HEK293 (cell line): ENCODE data around the gene SELENOF.

Experiments used
- CTCF ChIA-PET: fragments of 350-600 bp; formaldehyde crosslinking; extraction: SDS; loops from one replicate; lab custom pipeline; 2021; ENCODE audit warnings: antibody characterized with exemption; lab: Yijun Ruan, JAX
- POLR2A ChIA-PET: fragments of 300-600 bp; formaldehyde crosslinking; extraction: SDS; loops from one replicate; lab custom pipeline; 2020; ENCODE audit warnings: antibody characterized with exemption, inconsistent platforms; lab: Yijun Ruan, JAX
- H3K27ac ChIP-seq: fragments of 200-500 bp; sonication (Bioruptor generic); 2 replicates; pipeline ENCODE4 v1.5.1; 2014; ENCODE audit warnings: low read depth, low read length, control low read depth, inconsistent platforms; ENCODE audit errors: extremely low read depth
- H3K36me3 ChIP-seq, 2 experiments: fragments of 200-500 bp in 1 of 2; sonication (Bioruptor generic) in 1 of 2; 1 replicate in 1 of 2; 2 replicates in 1 of 2; pipeline ENCODE4 v1.5.1; 2014 to 2017; ENCODE audit warnings: inconsistent platforms in 2 of 2, low read length in 2 of 2; ENCODE audit not compliant: control insufficient read depth in 2 of 2, insufficient read depth in 1 of 2
- H3K4me1 ChIP-seq: fragments of 200-500 bp; sonication (Bioruptor generic); 2 replicates; pipeline ENCODE4 v1.5.1; 2014; ENCODE audit warnings: mild to moderate bottlenecking, low read length, inconsistent platforms; ENCODE audit not compliant: control insufficient read depth, insufficient read depth
- H3K4me3 ChIP-seq: 2 replicates; pipeline ENCODE4 v1.5.1; 2011; ENCODE audit warnings: low read depth, mild to moderate bottlenecking, control low read depth, low read length, moderate library complexity
- H3K9me3 ChIP-seq: fragments of 200-500 bp; sonication (Bioruptor generic); 2 replicates; pipeline ENCODE4 v1.5.1; 2014; ENCODE audit warnings: low read depth, low read length, inconsistent platforms; ENCODE audit not compliant: control insufficient read depth, insufficient read depth
- HOXA7 ChIP-seq: sonication (generic); formaldehyde crosslinking; IDR thresholded peaks from 2 replicates; pipeline ENCODE4 v1.8.1; 2022; ENCODE audit warnings: missing genetic modification reagents, borderline replicate concordance
- KLF7 ChIP-seq: fragments of 450-650 bp; formaldehyde crosslinking; IDR thresholded peaks from 2 replicates; pipeline ENCODE4 v1.5.1; 2016; ENCODE audit warnings: missing biosample characterization, missing genetic modification characterization, borderline replicate concordance
- RBAK ChIP-seq: fragments of 450-650 bp; formaldehyde crosslinking; IDR thresholded peaks from 2 replicates; pipeline ENCODE4 v1.5.1; 2016; ENCODE audit warnings: missing biosample characterization, missing genetic modification characterization
- SP3 ChIP-seq: fragments of 450-650 bp; formaldehyde crosslinking; IDR thresholded peaks from 2 replicates; pipeline ENCODE4 v1.5.1; 2016; ENCODE audit warnings: missing biosample characterization, missing genetic modification characterization
- SP7 ChIP-seq: fragments of 450-650 bp; formaldehyde crosslinking; IDR thresholded peaks from 2 replicates; pipeline ENCODE4 v1.5.1; 2016; ENCODE audit warnings: missing biosample characterization, missing genetic modification characterization
- YY2 ChIP-seq: fragments of 450-650 bp; formaldehyde crosslinking; IDR thresholded peaks from 2 replicates; pipeline ENCODE4 v1.5.1; 2016; ENCODE audit warnings: missing biosample characterization, missing genetic modification characterization
- ZBTB21 ChIP-seq: fragments of 450-650 bp; formaldehyde crosslinking; IDR thresholded peaks from 2 replicates; pipeline ENCODE4 v1.5.1; 2017; ENCODE audit warnings: missing biosample characterization, missing genetic modification characterization
- ZFP69B ChIP-seq: fragments of 450-650 bp; formaldehyde crosslinking; IDR thresholded peaks from 2 replicates; pipeline ENCODE4 v1.5.1; 2016; ENCODE audit warnings: missing biosample characterization, missing genetic modification characterization
- ZNF132 ChIP-seq: fragments of 450-650 bp; formaldehyde crosslinking; IDR thresholded peaks from 2 replicates; pipeline ENCODE4 v1.5.1; 2017; ENCODE audit warnings: missing biosample characterization, missing genetic modification characterization, borderline replicate concordance
- ZNF133 ChIP-seq: fragments of 450-650 bp; formaldehyde crosslinking; IDR thresholded peaks from 2 replicates; pipeline ENCODE4 v1.5.1; 2016; ENCODE audit warnings: missing biosample characterization, missing genetic modification characterization
- ZNF155 ChIP-seq: fragments of 450-650 bp; formaldehyde crosslinking; IDR thresholded peaks from 2 replicates; pipeline ENCODE4 v1.5.1; 2016; ENCODE audit warnings: missing biosample characterization, missing genetic modification characterization
- ZNF202 ChIP-seq: fragments of 450-650 bp; formaldehyde crosslinking; IDR thresholded peaks from 2 replicates; pipeline ENCODE4 v1.5.1; 2016; ENCODE audit warnings: missing biosample characterization, missing genetic modification characterization, borderline replicate concordance
- ZNF280D ChIP-seq: fragments of 450-650 bp; formaldehyde crosslinking; IDR thresholded peaks from 2 replicates; pipeline ENCODE4 v1.5.1; 2016; ENCODE audit warnings: missing biosample characterization, missing genetic modification characterization
- ZNF292 ChIP-seq: fragments of 450-650 bp; formaldehyde crosslinking; IDR thresholded peaks from 2 replicates; pipeline ENCODE4 v1.5.1; 2016; ENCODE audit warnings: low read depth, missing biosample characterization, missing genetic modification characterization, borderline replicate concordance
- ZNF423 ChIP-seq: fragments of 450-650 bp; formaldehyde crosslinking; IDR thresholded peaks from 2 replicates; pipeline ENCODE4 v1.5.1; 2016; ENCODE audit warnings: missing biosample characterization, missing genetic modification characterization
- ZNF501 ChIP-seq: fragments of 450-650 bp; formaldehyde crosslinking; IDR thresholded peaks from 2 replicates; pipeline ENCODE4 v1.5.1; 2016; ENCODE audit warnings: missing biosample characterization, missing genetic modification characterization
- ZNF530 ChIP-seq: fragments of 450-650 bp; formaldehyde crosslinking; IDR thresholded peaks from 2 replicates; pipeline ENCODE4 v1.5.1; 2016; ENCODE audit warnings: low read depth, missing biosample characterization, missing genetic modification characterization
- ZNF629 ChIP-seq: fragments of 450-650 bp; formaldehyde crosslinking; IDR thresholded peaks from 2 replicates; pipeline ENCODE4 v1.5.1; 2017; ENCODE audit warnings: missing biosample characterization, missing genetic modification characterization
- ZNF785 ChIP-seq: fragments of 450-650 bp; formaldehyde crosslinking; IDR thresholded peaks from 2 replicates; pipeline ENCODE4 v1.5.1; 2016; ENCODE audit warnings: missing biosample characterization, missing genetic modification characterization
- TF ChIP-seq, protein P1 (sequence below): fragments of 450-650 bp; formaldehyde crosslinking; IDR thresholded peaks from 2 replicates; pipeline ENCODE4 v1.5.1; 2017; ENCODE audit warnings: missing biosample characterization, missing genetic modification characterization
- TF ChIP-seq, protein P2 (sequence below): fragments of 450-650 bp; formaldehyde crosslinking; IDR thresholded peaks from 2 replicates; pipeline ENCODE4 v1.5.1; 2016; ENCODE audit warnings: missing biosample characterization, missing genetic modification characterization, borderline replicate concordance
- TF ChIP-seq, protein P3 (sequence below): fragments of 450-650 bp; formaldehyde crosslinking; conservative IDR thresholded peaks from 2 replicates; pipeline ENCODE4 v1.5.1; 2016; ENCODE audit warnings: low read depth, missing biosample characterization, missing genetic modification characterization

The SELENOF gene

DNA sequence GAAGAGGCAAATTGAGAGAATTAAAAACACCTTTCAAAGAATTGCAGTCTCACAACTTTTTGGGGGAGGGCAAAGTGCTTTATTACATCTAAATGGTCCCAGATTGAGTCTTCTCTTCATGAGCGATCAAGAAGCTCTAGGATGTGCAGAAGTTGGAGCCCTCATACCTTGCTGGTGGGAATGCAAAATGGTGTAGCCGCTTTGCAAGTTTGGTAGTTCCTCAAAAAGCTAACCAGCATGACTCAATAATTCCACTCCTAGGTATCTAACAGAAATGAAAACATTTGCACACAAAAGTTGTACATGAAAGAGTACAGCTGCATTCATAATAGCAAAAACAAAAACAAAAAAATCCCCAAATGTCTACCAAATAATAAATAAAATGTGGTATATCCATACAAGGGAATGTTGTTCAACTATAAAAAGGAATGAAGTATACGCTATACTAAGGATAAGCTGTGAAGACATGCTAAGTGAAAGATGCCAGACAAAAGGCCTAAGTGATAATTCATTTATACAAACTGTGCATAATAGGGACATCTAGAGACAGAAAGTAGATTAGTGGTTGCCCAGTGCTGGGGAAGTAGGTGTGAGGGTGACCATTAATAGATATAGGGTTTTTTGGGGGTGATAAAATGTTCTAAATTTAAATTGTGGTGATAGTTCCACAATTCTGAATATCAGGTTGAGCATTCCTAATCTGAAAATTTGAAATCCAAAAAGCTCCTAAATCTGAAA, 55.2 kb downstream of the SELENOF start (continued):
- TF ChIP-seq ZNF155 (tag by site-specific recombination) = no peak
- TF ChIP-seq RBAK = no peak
- TF ChIP-seq ZNF133 = no peak
- TF ChIP-seq, protein P1, sequence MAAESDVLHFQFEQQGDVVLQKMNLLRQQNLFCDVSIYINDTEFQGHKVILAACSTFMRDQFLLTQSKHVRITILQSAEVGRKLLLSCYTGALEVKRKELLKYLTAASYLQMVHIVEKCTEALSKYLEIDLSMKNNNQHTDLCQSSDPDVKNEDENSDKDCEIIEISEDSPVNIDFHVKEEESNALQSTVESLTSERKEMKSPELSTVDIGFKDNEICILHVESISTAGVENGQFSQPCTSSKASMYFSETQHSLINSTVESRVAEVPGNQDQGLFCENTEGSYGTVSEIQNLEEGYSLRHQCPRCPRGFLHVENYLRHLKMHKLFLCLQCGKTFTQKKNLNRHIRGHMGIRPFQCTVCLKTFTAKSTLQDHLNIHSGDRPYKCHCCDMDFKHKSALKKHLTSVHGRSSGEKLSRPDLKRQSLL = no peak
- no peak for TF ChIP-seq ZNF785
- TF ChIP-seq SP3 = no peak
- TF ChIP-seq YY2 = no peak
- TF ChIP-seq SP7 (tag by site-specific recombination) = no peak

- POLR2A ChIA-PET = no interaction called here
- Histone ChIP-seq H3K36me3 (no peaks in the 10 kb centered on the region), H3K4me3 (no peak overlapping the region)
- CTCF ChIA-PET = no interaction called here
- no peak for TF ChIP-seq ZNF202
- no peak for TF ChIP-seq ZNF530 (tag by site-specific recombination)
- TF ChIP-seq ZNF423 = no peak
- TF ChIP-seq ZNF280D (tag by site-specific recombination) = no peak
- no peak for TF ChIP-seq HOXA7
- no peak for TF ChIP-seq ZNF629
- TF ChIP-seq, protein P2, sequence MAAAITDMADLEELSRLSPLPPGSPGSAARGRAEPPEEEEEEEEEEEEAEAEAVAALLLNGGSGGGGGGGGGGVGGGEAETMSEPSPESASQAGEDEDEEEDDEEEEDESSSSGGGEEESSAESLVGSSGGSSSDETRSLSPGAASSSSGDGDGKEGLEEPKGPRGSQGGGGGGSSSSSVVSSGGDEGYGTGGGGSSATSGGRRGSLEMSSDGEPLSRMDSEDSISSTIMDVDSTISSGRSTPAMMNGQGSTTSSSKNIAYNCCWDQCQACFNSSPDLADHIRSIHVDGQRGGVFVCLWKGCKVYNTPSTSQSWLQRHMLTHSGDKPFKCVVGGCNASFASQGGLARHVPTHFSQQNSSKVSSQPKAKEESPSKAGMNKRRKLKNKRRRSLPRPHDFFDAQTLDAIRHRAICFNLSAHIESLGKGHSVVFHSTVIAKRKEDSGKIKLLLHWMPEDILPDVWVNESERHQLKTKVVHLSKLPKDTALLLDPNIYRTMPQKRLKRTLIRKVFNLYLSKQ (tag by site-specific recombination) = no peak
- TF ChIP-seq ZNF132 = no peak
- TF ChIP-seq ZNF501 = no peak
- TF ChIP-seq ZBTB21 (tag by site-specific recombination) = no peak
- no peak for TF ChIP-seq ZFP69B (tag by site-specific recombination)
- no peak for TF ChIP-seq ZNF292 (tag by site-specific recombination)
- no peak for TF ChIP-seq KLF7
- TF ChIP-seq, all 188 proteins: peak for 0
- Histone ChIP-seq H3K4me1 (no peaks in the 10 kb centered on the region), H3K9me3 (no peaks in the 10 kb centered on the region), H3K27ac (no peak overlapping the region)
Measured at GRCh38 chr1:86856196-86856595, 57.7 kb downstream of the SELENOF start.

- POLR2A ChIA-PET = no interaction called here
- H3K9me3 ChIP-seq = no peaks in the 10 kb centered on the region
- no peaks in the 10 kb centered on the region for H3K36me3 ChIP-seq
- CTCF ChIA-PET = interaction anchor here (0.6 kb wide), 2 partner anchors 88 to 180 kb away, joined by 3 read pairs; no protein-coding TSS in a partner anchor
- H3K27ac ChIP-seq = no peak overlapping the region
- H3K4me3 ChIP-seq = no peak overlapping the region
- no peaks in the 10 kb centered on the region for H3K4me1 ChIP-seq
- TF ChIP-seq ZNF280D (tag by site-specific recombination) = no peak
- TF ChIP-seq, protein P3, sequence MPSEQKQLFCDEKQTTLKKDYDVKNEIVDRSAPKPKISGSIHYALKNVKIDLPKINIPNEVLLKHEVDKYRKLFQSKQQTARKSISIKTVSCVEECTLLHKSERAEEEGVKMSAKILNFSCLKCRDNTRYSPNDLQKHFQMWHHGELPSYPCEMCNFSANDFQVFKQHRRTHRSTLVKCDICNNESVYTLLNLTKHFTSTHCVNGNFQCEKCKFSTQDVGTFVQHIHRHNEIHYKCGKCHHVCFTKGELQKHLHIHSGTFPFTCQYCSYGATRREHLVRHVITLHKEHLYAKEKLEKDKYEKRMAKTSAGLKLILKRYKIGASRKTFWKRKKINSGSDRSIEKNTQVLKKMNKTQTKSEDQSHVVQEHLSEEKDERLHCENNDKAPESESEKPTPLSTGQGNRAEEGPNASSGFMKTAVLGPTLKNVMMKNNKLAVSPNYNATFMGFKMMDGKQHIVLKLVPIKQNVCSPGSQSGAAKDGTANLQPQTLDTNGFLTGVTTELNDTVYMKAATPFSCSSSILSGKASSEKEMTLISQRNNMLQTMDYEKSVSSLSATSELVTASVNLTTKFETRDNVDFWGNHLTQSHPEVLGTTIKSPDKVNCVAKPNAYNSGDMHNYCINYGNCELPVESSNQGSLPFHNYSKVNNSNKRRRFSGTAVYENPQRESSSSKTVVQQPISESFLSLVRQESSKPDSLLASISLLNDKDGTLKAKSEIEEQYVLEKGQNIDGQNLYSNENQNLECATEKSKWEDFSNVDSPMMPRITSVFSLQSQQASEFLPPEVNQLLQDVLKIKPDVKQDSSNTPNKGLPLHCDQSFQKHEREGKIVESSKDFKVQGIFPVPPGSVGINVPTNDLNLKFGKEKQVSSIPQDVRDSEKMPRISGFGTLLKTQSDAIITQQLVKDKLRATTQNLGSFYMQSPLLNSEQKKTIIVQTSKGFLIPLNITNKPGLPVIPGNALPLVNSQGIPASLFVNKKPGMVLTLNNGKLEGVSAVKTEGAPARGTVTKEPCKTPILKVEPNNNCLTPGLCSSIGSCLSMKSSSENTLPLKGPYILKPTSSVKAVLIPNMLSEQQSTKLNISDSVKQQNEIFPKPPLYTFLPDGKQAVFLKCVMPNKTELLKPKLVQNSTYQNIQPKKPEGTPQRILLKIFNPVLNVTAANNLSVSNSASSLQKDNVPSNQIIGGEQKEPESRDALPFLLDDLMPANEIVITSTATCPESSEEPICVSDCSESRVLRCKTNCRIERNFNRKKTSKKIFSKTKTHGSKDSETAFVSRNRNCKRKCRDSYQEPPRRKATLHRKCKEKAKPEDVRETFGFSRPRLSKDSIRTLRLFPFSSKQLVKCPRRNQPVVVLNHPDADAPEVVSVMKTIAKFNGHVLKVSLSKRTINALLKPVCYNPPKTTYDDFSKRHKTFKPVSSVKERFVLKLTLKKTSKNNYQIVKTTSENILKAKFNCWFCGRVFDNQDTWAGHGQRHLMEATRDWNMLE (tag by site-specific recombination) = no peak
Measured at GRCh38 chr1:86854352-86854751, 59.6 kb downstream of the SELENOF start.
